ENCODE data around the gene RNF7.
"Not testable (repeated sequence)": the region's sequence is repeated elsewhere in the genome, so short reads cannot be mapped to it uniquely, and the experiment has no call there.

The RNF7 gene

GRCh38 chr3:141735770-141736465, 2.2 kb upstream of the RNF7 start:
- no peak for DNase-seq

- no peak for DNase-seq
Measured at GRCh38 chr3:141737093-141737492, 1.0 kb upstream of the RNF7 start.

- no peak for DNase-seq
Measured at GRCh38 chr3:141737678-141738021, 448 bp upstream of the RNF7 start.

DNA sequence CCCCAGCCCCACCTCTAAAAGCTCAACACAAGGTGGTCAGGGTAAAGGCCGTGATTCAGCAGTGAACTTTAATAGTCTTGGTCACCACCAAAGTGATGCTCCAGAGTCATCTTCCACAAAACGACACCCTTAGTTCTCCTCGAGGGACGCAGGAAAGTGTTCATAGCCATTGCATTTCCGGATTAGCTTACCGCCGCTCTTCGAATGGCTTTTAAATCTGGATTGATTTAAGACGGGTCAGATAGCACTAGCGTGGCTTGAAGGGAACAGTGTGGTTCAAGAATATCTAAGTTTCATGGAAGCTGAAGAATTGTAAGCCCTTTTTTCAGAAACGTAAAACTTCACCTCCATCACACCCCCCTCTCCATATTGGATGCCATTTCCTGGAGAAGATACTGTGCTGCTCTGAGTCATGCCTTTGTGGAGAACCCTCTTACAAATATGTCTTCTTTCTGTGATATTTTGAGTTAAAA, 829 bp downstream of the RNF7 start:
- DNase-seq = peak; percentile 34

DNA sequence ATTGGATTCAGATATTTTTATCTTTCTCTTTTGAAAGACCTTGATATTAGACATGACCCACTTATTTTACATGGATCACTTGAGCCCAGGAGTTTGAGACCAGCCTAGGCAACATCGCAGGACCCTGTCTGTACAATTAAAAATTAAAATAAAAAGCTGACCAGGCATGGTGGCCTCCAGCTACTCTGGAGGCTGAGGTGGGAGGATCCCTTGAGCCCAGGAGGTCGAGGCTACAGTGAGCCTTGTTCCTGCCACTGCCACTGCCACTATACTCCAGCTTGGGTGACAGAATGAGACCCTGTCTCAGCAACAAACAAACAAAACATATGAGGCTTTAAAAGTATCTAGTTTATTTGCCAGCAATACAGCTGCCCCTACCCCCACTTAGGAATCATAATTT, 1.6 kb downstream of the RNF7 start:
- DNase-seq = no peak

- DNase-seq = no peak
Measured at GRCh38 chr3:141740349-141740748, 2.3 kb downstream of the RNF7 start.

DNA sequence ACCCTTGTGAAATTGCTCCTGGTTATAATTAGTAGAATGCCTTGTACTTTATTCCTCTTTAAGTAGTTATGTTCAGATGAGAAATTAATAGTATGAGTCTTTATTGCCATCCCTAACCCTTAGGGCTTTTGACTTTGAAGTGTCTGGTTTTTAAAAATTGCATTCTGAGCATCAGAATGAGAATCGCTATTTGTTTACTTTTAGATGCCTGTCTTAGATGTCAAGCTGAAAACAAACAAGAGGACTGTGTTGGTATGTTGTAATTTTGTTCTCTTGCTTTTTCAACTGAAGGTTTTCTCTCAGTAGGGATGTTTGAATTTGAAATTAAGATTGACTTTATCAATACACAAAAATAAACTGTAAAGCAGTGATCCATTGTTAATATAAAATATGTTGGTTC, 5.2 kb downstream of the RNF7 start:
- no peak for DNase-seq

- no peak for DNase-seq
Measured at GRCh38 chr3:141746962-141747361, 8.9 kb downstream of the RNF7 start.

- no peak for DNase-seq
Measured at GRCh38 chr3:141753399-141753798, 15.3 kb downstream of the RNF7 start.

- DNase-seq = no peak
Measured at GRCh38 chr3:141754032-141754431, 15.9 kb downstream of the RNF7 start.

DNA sequence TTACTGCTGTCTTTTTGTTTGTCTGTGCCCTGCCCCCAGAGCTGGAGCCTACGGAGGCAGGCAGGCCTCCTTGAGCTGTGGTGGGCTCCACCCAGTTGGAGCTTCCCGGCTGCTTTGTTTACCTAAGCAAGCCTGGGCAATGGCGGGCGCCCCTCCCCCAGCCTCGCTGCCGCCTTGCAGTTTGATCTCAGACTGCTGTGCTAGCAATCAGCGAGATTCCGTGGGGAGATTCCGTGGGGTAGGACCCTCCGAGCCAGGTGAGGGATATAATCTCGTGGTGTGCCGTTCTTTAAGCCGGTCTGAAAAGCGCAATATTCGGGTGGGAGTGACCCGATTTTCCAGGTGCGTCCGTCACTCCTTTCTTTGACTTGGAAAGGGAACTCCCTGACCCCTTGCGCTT, 24.5 kb downstream of the RNF7 start:
- DNase-seq = not testable (repeated sequence)

- no peak for DNase-seq
Measured at GRCh38 chr3:141763088-141763750, 25.1 kb downstream of the RNF7 start, which contains the start of gene GRK7. Gene GRK7, plus strand, starts transcription at chr3:141763408. Its CDS starts 14,877 bp downstream, at chr3:141778285.

DNA sequence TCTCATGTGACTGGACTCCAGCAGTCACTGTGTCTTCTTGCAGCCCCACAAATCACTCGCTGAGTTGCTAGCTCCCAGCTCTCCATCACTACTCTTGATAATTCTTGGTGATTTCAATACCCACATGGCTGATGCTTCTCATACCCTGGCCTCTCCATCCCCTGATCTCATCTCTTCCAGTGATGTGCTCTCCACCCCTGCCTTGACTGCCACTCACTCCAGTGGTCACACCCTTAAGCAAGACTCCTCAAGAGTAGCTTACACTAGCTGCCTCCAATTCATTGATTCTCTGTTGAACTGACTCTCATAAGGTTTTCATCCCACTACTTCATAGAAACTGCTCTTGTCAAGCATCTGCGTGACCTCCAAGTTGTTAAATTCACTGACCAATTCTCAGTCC, 25.9 kb downstream of the RNF7 start:
- DNase-seq = no peak

- DNase-seq = no peak
Measured at GRCh38 chr3:141764465-141764864, 26.4 kb downstream of the RNF7 start.

DNA sequence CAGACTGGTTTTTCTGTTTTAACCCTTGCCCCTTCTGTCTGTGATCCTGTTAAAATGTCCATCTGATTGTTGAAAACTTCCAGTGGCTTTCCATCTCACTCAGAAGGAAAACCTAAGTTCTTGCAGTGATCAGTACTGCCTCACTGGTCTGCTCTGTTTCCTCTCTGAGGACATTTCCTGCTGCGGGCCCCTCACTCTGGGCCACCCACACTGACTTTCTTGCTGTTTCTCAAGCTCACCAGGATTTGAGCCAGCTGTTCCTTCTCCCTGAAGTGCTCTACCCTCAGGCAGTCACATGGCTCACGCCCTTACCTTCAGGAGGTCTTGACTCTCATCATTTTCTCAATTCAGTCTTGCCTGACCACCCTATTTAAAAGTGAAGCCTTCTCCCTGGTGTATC, 26.9 kb downstream of the RNF7 start:
- no peak for DNase-seq

- no peak for DNase-seq
Measured at GRCh38 chr3:141767066-141767465, 29.0 kb downstream of the RNF7 start.

GRCh38 chr3:141769221-141769894, 31.3 kb downstream of the RNF7 start:
- no peak for DNase-seq

GRCh38 chr3:141773676-141774075, 35.6 kb downstream of the RNF7 start:
- no peak for DNase-seq

DNA sequence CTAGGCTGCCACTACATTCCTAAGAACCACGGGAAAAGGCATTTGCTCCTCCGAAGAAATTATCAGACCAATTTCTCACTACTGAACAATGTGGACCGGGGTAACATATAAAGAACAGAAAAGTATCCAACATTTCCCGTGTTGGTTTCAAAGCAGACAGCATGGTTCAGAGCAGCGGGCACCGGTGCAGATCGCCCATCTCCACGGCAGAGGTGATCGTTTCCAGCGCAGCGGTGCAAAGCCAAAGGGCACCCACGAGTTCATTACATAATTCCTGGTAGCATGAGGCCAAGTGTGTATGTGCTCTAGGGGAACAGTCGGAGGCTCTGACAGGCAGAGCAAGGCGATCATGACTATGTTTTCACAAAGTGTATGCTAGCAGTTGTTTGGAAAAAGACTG, 38.3 kb downstream of the RNF7 start:
- DNase-seq = no peak

GRCh38 chr3:141776885-141777284, 38.8 kb downstream of the RNF7 start:
- DNase-seq = no peak

DNA sequence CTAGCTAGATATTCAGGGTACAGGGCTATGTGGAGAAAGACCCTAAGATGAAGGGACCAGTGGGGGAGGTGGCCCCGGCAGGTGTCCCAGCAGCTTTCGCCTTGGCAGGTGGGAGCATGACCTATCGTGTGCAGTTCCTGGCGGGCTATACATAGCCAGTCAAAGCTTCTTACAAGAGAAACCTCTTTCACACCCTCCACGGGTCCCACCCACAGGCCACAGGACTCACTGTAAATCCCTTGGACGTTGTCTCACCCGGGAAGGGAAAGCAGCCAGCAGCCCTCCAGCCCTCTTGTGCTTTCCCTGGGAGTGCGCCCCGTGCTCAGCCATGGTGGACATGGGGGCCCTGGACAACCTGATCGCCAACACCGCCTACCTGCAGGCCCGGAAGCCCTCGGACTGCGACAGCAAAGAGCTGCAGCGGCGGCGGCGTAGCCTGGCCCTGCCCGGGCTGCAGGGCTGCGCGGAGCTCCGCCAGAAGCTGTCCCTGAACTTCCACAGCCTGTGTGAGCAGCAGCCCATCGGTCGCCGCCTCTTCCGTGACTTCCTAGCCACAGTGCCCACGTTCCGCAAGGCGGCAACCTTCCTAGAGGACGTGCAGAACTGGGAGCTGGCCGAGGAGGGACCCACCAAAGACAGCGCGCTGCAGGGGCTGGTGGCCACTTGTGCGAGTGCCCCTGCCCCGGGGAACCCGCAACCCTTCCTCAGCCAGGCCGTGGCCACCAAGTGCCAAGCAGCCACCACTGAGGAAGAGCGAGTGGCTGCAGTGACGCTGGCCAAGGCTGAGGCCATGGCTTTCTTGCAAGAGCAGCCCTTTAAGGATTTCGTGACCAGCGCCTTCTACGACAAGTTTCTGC, 40.1 kb downstream of the RNF7 start:
- DNase-seq = no peak

- no peak for DNase-seq
Measured at GRCh38 chr3:141779667-141780066, 41.6 kb downstream of the RNF7 start.

DNA sequence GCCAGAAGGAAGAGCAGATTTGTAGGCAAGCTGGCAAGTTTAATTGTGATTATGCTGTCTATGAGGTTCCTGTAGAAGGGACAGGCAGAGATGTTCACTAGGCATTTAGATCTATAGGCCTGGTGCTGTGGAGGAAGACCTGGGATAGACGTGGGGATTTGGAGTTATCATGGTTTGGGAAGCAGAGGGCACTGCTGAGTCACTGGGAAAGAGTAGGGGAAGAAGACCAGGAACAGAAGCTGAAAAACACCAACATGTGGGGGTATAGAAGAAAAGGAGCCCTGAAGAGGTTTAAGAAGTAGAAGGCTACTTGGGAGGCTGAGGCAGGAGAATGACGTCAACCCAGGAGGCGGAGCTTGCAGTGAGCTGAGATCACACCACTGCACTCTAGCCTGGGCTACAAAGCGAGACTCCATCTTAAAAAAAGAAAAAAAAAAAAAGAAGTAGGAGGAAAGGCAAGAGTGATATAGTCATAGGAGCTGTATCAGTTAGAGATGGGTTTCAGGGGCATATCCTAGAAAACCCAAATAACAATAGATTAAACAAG, 44.4 kb downstream of the RNF7 start:
- DNase-seq = no peak

All from stimulated activated CD4-positive, alpha-beta T cell treated with anti-CD3 and anti-CD28 coated beads, Interleukin-15, amount 100 ng/mL, for 24 hours (primary cell).